ENCODE data around the gene WASHC4. TPM values are rescaled to one million over a fixed set of nuclear protein-coding genes. Genes with fewer than 3 reads are reported as not detected.

WASHC4 gene
- total and polyA plus RNA-seq, 2 donors (not counting 3 experiments of a cell fraction or from before 2014, with no cell fraction given), result 30.4 to 123 TPM

- Histone ChIP-seq H4K20me1 (replicated peaks; ENCODE audit: control insufficient read depth, extremely low read depth, insufficient read depth, low read length) (no peaks in the 10 kb centered on the region), H3K36me3 (ENCODE audit: control insufficient read depth in 2 of 2, extremely low read depth in 1 of 2, insufficient read depth in 2 of 2, low read length in 2 of 2) (peaks cover 0 to 17% of the 10 kb centered on the region in 2 experiments), H3K4me1 (ENCODE audit: control insufficient read depth, extremely low read depth, insufficient read depth, low read length) (no peaks in the 10 kb centered on the region), H3K9me1 (replicated peaks; ENCODE audit: control insufficient read depth, extremely low read depth, insufficient read depth, low read length) (no peaks in the 10 kb centered on the region), H3K4me3 (replicated peaks in 1 of 3; ENCODE audit: insufficient read depth in 1 of 3, low read depth in 1 of 3, low read length in 3 of 3) (no peak overlapping the region), H3K4me2 (ENCODE audit: insufficient read depth, low read length) (no peak overlapping the region), H3K27me3 (ENCODE audit: control insufficient read depth in 2 of 2, insufficient read depth in 2 of 2, low read length in 2 of 2) (no peaks in the 10 kb centered on the region), H3K27ac (ENCODE audit: insufficient read depth, low read depth, low read length) (no peak overlapping the region), H3K9ac (replicated peaks; ENCODE audit: extremely low read depth, insufficient read depth, low read length) (no peak overlapping the region), H2AFZ (ENCODE audit: low read depth, low read length) (no peak overlapping the region), H3K79me2 (ENCODE audit: control insufficient read depth, insufficient read depth, low read length) (no peaks in the 10 kb centered on the region), H3K9me3 (replicated peaks; ENCODE audit: control insufficient read depth, insufficient read depth, low read length) (no peaks in the 10 kb centered on the region)
- ChIA-PET POLR2A (no interaction called here), CTCF (interaction anchor here (1.2 to 3.2 kb wide), 2 partner anchors 179 to 189 kb away, joined by 3 to 26 read pairs; no protein-coding TSS in a partner anchor)
- FAIRE-seq (no peak), DNase-seq (ENCODE audit: low read depth, low spot score) (no peak)
- no TSS peak for BruUV-seq (replicated peaks)
- dilution Hi-C loops (cut with MboI; ENCODE audit: extremely low pct_ligation_motif_present, low sequenced_read_pairs) (no loop called here), intact Hi-C loops (cut with micrococcal nuclease) (loop anchor here (2.0 kb wide), 1 partner anchor 179 kb away; no protein-coding TSS in a partner anchor)
- TF ChIP-seq FOS (IDR thresholded peaks at IDR 0.05; ENCODE audit: borderline replicate concordance, insufficient read depth, low read length), result no peak
- TF ChIP-seq MYC (IDR thresholded peaks at IDR 0.05; ENCODE audit: low read depth, low read length), result no peak
- TF ChIP-seq JUN (IDR thresholded peaks at IDR 0.05; ENCODE audit: borderline replicate concordance, insufficient read depth, insufficient read length, low read depth), result no peak
- no peak for TF ChIP-seq GATA2 (IDR thresholded peaks at IDR 0.05; ENCODE audit: insufficient read depth, insufficient read length, low read depth, low read length)
- TF ChIP-seq POLR2A (IDR thresholded peaks at IDR 0.05; ENCODE audit: low read depth, low read length), result no peak
- no peak for TF ChIP-seq POLR2AphosphoS5 (IDR thresholded peaks at IDR 0.05; ENCODE audit: insufficient read depth, low read depth, low read length)
- TF ChIP-seq MAX (IDR thresholded peaks at IDR 0.05; ENCODE audit: insufficient read depth, insufficient read length), result no peak
- no peak for TF ChIP-seq CTCF (IDR thresholded peaks at IDR 0.05; ENCODE audit: extremely low read depth in 1 of 2, insufficient read depth in 1 of 2, low read depth in 1 of 2, low read length in 2 of 2)
- no peak for TF ChIP-seq EZH2 (IDR thresholded peaks at IDR 0.05; ENCODE audit: borderline replicate concordance, low read depth, low read length, severe bottlenecking)
These were observed 96.6 kb downstream of the WASHC4 start for GRCh38 chr12:105204127-105204526.
